ENCODE data around the gene CATSPERD. TPM values are rescaled to one million over a fixed set of nuclear protein-coding genes. Genes with fewer than 3 reads are reported as not detected.

Gene CATSPERD
- total and polyA plus RNA-seq, 2 of the 4 experiments (the other 2 are of a cell fraction) = not detected

- peak overlapping the region; percentile 60 for H3K4me2 ChIP-seq (ENCODE audit: low read depth, low read length)
- DNase-seq (no peak), ATAC-seq (ENCODE audit: low read depth) (no peak)
- 0 out of 3 replicates have a peak overlapping the region, but pooled peaks have one; percentile 64 for H2BK15ac ChIP-seq (ENCODE audit: low read depth, low read length)
- no peak overlapping the region for H3K18ac ChIP-seq (ENCODE audit: low read depth, low read length)
- TF ChIP-seq SMC3 (IDR thresholded peaks at IDR 0.05; ENCODE audit: low read depth, low read length) (no peak), USF2 (IDR thresholded peaks at IDR 0.05; ENCODE audit: low read depth, low read length) (peak; percentile 3; the same call in 1 of the 2 replicates), BHLHE40 (IDR thresholded peaks at IDR 0.05; ENCODE audit: low read depth, low read length) (peak; percentile 77), CEBPB (IDR thresholded peaks at IDR 0.05; ENCODE audit: low read depth, low read length) (no peak), RFX5 (IDR thresholded peaks at IDR 0.05; ENCODE audit: low read depth, low read length) (no peak)
- H4K20me1 ChIP-seq (ENCODE audit: insufficient read depth, low read length) = no peaks in the 10 kb centered on the region
- peak overlapping the region; percentile 31 for H2AK9ac ChIP-seq (replicated peaks; ENCODE audit: low read depth, low read length, poor library complexity)
- no CpG with 5 or more reads among the region's 8 CpGs for WGBS, 2 experiments (ENCODE audit: extremely low coverage in 2 of 2, insufficient read length in 1 of 2)
- H2BK5ac ChIP-seq (ENCODE audit: low read depth, low read length, poor library complexity, severe bottlenecking) = no peak overlapping the region
- H3K4ac ChIP-seq (ENCODE audit: low read depth, low read length) = peak overlapping the region; percentile 24
- H3K9me3 ChIP-seq (ENCODE audit: control insufficient read depth, insufficient read depth, low read length) = no peaks in the 10 kb centered on the region
- CTCF ChIA-PET = interaction anchor here (0.6 to 1.9 kb wide), 23 partner anchors 8 to 323 kb away, joined by 3 to 37 read pairs (median 5); partner anchors contain the start of genes DUS3L, NDUFA11 and VMAC
- H3K4me3 ChIP-seq (ENCODE audit: insufficient read depth, low read depth, low read length) = peak overlapping the region; percentile 10; the same call in 1 of the 2 replicates
- H3K4me1 ChIP-seq (ENCODE audit: control insufficient read depth, insufficient read depth, low read length) = peaks cover 3% of the 10 kb centered on the region; the same call in 1 of the 2 replicates
- peak overlapping the region; percentile 3; the same call in 1 of the 2 replicates for H3K23ac ChIP-seq (ENCODE audit: low read depth, low read length)
- no peaks in the 10 kb centered on the region for H3K79me1 ChIP-seq (ENCODE audit: low read depth in 1 of 2, low read length in 2 of 2)
- BruUV-seq (replicated peaks) = no TSS peak
- H3K9me1 ChIP-seq (ENCODE audit: insufficient read depth, low read length) = no peaks in the 10 kb centered on the region
- H2BK20ac ChIP-seq (ENCODE audit: low read depth, low read length) = no peak overlapping the region
- H3K14ac ChIP-seq (replicated peaks; ENCODE audit: low read depth, low read length) = no peak overlapping the region
- in situ Hi-C loops (cut with MboI; ENCODE audit: low sequenced_read_pairs) = loop anchor here (5.0 to 10.0 kb wide), 2 partner anchors 89 to 221 kb away; no protein-coding TSS in a partner anchor
- peaks cover 34% of the 10 kb centered on the region for H3K27me3 ChIP-seq (ENCODE audit: control insufficient read depth, insufficient read depth, low read length)
- peak overlapping the region; percentile 31 to 88; a peak in 2 of 4 replicates for H4K8ac ChIP-seq (ENCODE audit: low read depth in 2 of 2, low read length in 2 of 2)
- POLR2A ChIA-PET (ENCODE audit: unreplicated experiment) = interaction anchor here (1.5 kb wide), 1 partner anchor 25 kb away, joined by 3 read pairs; no protein-coding TSS in a partner anchor
- H3K27ac ChIP-seq (ENCODE audit: insufficient read depth, low read length) = no peak overlapping the region; the same call in 1 of the 2 replicates
- H3K56ac ChIP-seq (ENCODE audit: extremely low read depth, insufficient read depth, low read length) = no peak overlapping the region
- peak overlapping the region; percentile 43 for H2AK5ac ChIP-seq (ENCODE audit: low read depth, low read length)
- H2BK120ac ChIP-seq (ENCODE audit: low read depth, low read length) = no peak overlapping the region
- dilution Hi-C loops (cut with HindIII; ENCODE audit: low sequenced_read_pairs, unreplicated experiment) = no loop called here
- no peak overlapping the region for H4K5ac ChIP-seq (ENCODE audit: low read depth, low read length)
- H3K36me3 ChIP-seq (ENCODE audit: control insufficient read depth, insufficient read depth, low read length) = no peaks in the 10 kb centered on the region
- peak overlapping the region; percentile 38; the same call in 1 of the 2 replicates for H4K91ac ChIP-seq (ENCODE audit: insufficient read depth, low read depth, low read length)
- H2AFZ ChIP-seq (replicated peaks; ENCODE audit: low read length, poor library complexity) = peak overlapping the region; percentile 94
- intact Hi-C loops (cut with micrococcal nuclease) = loop anchor here (5.0 to 10.0 kb wide), 2 partner anchors 161 to 219 kb away; no protein-coding TSS in a partner anchor
- peak overlapping the region; percentile 3; the same call in 1 of the 2 replicates for H3K9ac ChIP-seq (ENCODE audit: low read depth, low read length)
Observed at GRCh38 chr19:5803441-5803751, 83.0 kb downstream of the CATSPERD start.
